ENCODE results near the gene RDH16.
"Not testable (repeated sequence)": the region's sequence is repeated elsewhere in the genome, so short reads cannot be mapped to it uniquely, and the experiment has no call there.

RDH16 gene

DNA sequence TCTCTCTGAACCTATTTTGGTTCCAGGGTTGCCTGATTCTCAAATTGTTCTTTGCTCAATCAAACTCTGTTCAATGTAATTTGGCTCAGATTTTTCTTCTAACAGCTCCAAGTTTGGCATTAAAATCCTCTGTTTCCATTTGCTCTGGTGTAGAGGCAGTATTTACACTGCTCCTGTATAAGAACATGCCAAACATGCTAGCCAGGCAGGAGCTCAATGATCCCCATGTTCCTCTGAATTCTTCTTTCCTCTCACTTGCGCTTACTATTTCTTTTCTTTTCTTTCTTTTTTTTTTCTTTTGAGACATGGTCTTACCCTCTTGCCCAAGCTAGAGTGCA is 40.4 kb downstream of the RDH16 start:
- no peak for DNase-seq (ENCODE audit: low spot score)

DNA sequence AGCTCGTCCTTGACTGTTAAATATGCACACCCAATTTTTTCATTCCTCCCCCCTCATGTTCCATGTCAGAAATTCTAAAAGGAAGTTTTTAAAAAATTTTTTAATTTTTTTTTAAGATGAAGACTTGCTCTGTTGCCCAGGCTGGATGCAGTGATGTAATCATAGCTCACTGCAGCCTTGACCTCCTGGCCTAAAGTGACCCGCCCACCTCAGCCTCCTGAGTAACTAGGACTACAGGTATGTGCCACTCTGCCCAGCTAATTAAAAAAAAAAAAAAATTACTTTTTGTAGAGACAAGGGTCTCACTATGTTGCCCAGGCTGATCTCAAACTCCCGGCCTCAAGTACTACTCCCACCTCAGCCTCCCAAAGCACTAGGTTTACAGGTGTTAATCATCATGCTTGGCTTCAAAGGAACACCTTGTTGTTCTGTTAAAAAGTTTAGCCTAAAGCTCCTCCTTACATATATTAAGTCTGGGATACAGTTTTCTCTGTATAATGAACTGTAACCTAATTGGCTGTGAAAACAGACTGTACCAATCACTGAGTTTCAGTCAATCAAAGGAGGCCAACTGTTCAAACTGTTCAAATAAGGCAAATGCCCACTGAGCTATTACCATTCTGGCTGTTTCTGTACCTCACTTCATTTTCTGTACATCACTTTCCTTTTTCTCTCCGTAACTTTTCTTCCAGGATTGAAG is 41.0 kb downstream of the RDH16 start:
- DNase-seq (ENCODE audit: low spot score): no peak

DNA sequence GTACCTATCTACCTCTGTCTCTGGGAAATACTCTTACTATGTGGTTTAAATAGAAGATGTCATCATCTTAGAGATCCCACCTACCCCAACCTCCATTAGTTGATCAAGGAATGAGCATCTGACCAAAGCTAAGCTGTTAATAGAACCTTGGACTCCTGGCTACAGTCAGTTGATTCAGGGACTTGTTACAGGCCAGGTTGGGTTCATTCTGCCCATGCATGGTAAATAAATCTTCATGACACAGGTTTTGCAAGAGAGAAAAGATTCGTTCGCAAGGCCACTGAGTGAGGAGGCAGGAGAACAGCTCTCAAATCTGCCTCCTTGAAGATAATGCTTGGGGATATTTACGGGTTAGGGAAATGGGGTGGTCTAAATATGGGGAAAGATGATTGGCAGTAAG is 42.7 kb downstream of the RDH16 start:
- no peak for DNase-seq (ENCODE audit: low spot score)

DNA sequence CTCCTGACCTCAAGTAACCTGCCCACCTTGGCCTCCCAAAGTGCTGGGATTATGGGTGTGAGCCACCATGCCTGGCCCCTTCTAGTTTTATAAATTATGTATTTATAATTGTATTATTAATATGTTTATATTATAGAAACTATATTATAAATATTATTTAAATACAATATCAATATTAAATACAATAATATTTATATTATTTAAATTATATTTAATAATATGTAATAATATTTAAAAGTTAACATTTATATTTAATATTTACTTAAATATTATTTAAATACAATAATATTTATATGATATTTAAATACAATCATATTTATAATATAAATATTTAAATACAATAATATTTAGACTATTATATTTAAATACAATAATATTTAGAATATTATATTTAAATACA is 43.2 kb downstream of the RDH16 start:
- DNase-seq (ENCODE audit: low spot score): no peak

DNA sequence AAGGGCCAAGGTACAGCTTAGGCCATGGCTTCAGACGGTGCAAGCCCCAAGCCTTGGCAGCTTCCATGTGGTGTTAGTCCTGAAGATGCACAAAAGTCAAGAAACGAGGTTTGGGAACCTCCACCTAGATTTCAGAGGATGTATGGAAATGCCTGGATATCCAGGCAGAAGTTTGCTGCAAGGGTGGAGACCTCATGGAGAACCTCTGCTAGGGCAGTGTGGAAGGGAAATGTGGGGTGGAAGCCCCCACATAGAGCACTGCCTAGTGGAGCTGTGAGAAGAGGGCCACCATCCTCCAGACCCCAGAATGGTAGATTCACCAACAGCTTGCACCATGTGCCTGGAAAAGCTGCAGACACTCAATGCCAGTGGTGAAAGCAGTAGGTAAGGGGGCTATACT is 48.0 kb downstream of the RDH16 start:
- DNase-seq (ENCODE audit: low spot score): not testable (repeated sequence)

DNA sequence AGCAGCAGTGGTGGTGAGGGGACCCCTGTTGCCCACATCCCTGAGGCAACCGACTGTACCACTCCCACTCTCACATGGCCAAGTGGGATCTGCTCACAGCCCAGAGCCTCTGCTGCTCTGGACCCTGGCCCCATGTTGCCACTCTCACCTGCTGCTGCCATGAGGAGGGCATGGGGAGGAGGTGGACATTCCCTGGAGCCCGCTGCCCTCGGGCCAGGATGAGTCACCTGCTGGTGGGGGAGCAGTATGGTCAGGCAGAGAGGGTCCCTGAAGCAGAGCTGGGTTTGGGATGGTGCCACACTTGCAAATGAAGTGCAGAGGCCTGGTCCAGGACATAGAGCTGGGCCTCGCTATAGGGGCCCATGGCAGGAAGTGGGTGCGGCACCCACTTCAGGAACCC is 49.3 kb downstream of the RDH16 start:
- no peak for DNase-seq (ENCODE audit: low spot score)

DNA sequence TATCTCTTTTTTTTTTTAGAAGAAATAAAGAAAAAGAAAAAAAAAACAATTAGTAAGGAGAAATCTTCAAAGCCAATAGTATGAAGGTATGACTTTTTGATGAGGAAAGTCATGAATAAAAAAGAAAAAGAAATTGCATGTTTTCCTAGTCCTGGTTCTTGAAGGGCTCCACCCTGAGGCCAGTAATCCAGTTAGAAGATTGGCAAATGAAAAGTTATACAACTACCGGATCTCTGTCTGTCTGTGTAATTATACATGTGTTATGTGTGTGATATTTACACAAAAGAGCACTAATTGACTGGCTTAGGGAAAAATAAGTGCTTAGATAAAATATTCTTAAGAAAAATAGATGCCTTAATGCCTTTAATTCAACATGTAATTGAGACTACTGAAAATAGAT is 51.6 kb downstream of the RDH16 start:
- no peak for DNase-seq (ENCODE audit: low spot score)

DNA sequence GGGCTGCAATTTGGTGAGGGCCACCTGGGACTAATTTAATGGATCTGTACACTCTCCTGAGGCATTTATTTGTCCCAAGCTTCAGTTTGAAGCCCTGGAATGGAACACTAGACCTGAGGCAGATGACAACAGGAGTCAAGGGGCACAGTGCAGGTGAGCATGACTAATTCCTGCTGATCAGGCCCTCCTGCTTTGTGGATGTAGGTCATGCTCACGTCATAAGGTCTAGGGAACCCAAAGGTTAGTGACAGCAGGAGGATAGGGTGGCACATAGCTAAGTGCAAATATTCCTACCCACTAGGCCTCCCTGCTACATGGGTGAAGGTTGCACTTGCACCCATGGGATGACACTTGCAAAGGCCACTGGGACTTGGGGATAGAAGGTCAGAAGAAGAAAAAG is 54.0 kb downstream of the RDH16 start:
- DNase-seq (ENCODE audit: low spot score): no peak

Data from iPS-NIHi11 (cell line).